ENCODE data around the gene DNAJA1. TPM values are rescaled to one million over a fixed set of nuclear protein-coding genes. Genes with fewer than 3 reads are reported as not detected.

DNAJA1 gene
- total RNA-seq, 4 donors from 2014 or later = 58.1 to 81.6 (median 72.3) TPM

DNA sequence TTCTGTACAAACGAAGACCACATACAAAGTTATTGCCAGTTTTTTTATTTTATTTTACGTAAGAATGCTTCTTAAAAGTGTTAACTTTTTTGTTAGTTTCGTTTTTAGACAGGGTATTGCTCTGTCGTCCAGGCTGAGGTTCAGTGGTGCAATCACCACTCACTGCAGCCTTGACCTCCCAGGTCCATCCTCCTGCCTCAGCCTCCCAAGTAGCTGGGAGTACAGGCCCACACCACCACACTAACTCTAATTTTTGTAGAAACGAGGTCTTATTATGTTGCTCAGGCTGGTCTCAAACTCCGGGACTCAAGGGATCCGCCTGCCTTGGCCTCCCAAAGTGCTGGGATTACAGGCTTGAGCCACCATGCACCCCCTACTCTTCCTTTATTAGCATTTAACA is 2.3 kb upstream of the DNAJA1 start:
- peak overlapping the region in 2 of 4 donors; percentile 25 to 41 for H3K27ac ChIP-seq
- peaks cover 0 to 32% (median 0%) of the 10 kb centered on the region in 3 donors for H3K36me3 ChIP-seq
- DNase-seq (ENCODE audit: low spot score in 2 of 2) = no peak
- no peaks in the 10 kb centered on the region for H3K9me3 ChIP-seq
- WGBS, 2 donors = 70 to 74% methylated on average over 7 of the region's 7 CpGs
- peaks cover 0 to 44% (median 31%) of the 10 kb centered on the region in 4 donors for H3K4me1 ChIP-seq
- H3K4me3 ChIP-seq = no peak overlapping the region
- H3K27me3 ChIP-seq = no peaks in the 10 kb centered on the region
- TF ChIP-seq EP300 (IDR thresholded peaks at IDR 0.05) = no peak
- TF ChIP-seq, protein P1, sequence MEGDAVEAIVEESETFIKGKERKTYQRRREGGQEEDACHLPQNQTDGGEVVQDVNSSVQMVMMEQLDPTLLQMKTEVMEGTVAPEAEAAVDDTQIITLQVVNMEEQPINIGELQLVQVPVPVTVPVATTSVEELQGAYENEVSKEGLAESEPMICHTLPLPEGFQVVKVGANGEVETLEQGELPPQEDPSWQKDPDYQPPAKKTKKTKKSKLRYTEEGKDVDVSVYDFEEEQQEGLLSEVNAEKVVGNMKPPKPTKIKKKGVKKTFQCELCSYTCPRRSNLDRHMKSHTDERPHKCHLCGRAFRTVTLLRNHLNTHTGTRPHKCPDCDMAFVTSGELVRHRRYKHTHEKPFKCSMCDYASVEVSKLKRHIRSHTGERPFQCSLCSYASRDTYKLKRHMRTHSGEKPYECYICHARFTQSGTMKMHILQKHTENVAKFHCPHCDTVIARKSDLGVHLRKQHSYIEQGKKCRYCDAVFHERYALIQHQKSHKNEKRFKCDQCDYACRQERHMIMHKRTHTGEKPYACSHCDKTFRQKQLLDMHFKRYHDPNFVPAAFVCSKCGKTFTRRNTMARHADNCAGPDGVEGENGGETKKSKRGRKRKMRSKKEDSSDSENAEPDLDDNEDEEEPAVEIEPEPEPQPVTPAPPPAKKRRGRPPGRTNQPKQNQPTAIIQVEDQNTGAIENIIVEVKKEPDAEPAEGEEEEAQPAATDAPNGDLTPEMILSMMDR (IDR thresholded peaks at IDR 0.05) = no peak
- TF ChIP-seq POLR2A (IDR thresholded peaks at IDR 0.05) = no peak

DNA sequence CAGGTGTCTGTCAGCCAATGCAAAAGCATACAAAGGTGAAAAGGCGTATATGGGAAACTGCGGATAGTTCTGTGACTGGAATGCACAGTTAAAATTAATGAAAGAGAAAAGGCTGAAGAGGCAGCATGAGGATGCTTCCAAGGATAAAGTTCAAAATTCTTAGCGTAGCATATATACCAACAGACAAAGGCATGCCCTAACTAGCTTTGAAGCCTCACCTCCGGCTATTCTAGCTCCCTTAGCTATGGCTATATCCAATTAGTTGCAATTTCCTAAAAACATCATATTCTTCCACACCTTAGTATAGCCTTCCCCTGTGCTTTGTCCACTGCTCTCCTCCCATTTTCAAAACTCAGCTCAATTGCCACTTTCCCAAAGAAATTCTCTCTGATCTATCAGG is 1.4 kb upstream of the DNAJA1 start:
- TF ChIP-seq EP300 (IDR thresholded peaks at IDR 0.05) (no peak), POLR2A (IDR thresholded peaks at IDR 0.05) (no peak)
- TF ChIP-seq, protein P1 (IDR thresholded peaks at IDR 0.05) = no peak
- 89 to 90% methylated on average over 4 of the region's 4 CpGs for WGBS, 2 donors
- DNase-seq (ENCODE audit: low spot score in 2 of 2) = no peak
- H3K9me3 ChIP-seq = no peaks in the 10 kb centered on the region
- H3K4me3 ChIP-seq = peak overlapping the region in 3 of 4 donors; percentile 68 to 98 (median 92)
- peaks cover 0 to 24% (median 0%) of the 10 kb centered on the region in 3 donors for H3K36me3 ChIP-seq
- peaks cover 2 to 53% (median 39%) of the 10 kb centered on the region in 4 donors for H3K4me1 ChIP-seq
- peak overlapping the region in 3 of 4 donors; percentile 97 to 100 (median 100) for H3K27ac ChIP-seq
- no peaks in the 10 kb centered on the region for H3K27me3 ChIP-seq

DNA sequence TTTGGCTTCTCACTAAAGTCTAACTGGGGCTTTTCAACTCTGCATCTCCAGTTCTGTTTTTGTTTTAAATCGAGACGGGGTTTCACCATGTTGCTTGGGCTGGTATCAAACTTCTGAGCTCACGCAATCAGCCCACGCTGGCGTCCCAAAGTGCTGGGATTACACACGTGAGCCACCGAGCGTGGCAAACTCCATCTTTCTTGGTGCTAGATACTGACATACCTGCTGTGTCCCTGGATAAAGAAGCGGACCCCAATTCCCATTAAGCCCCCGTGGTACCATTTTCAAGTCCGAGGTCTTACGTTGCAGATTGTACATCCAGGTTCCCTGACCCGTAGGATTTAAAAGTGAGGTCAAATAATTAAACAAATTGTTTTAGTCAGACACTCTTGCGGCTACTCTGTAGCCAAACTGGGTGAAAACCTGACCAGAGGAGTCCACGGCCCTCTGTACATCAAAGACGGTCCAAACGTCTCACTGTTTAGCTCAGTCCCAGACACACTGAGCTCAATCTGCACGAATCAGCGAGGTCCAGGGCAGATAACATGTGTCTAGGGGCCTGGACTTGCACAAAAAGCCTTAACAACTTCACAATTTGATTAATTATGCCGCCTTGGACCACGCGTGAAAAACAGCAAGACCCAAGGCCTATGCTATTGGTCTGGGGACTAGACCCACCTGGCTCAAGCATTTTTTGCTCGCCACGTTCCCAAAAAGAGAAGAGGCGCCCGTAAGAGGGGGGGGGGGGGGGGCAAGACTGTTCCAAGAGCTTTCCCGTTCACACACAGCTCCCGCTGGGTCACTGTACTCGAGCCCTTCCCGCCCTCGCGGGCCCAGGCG is 727 bp upstream of the DNAJA1 start:
- H3K4me1 ChIP-seq = peaks cover 2 to 60% (median 44%) of the 10 kb centered on the region in 4 donors
- H3K36me3 ChIP-seq = peaks cover 0 to 21% (median 0%) of the 10 kb centered on the region in 3 donors
- no peak for TF ChIP-seq POLR2A (IDR thresholded peaks at IDR 0.05)
- TF ChIP-seq EP300 (IDR thresholded peaks at IDR 0.05) = no peak
- H3K4me3 ChIP-seq = peak overlapping the region; percentile 68 to 100 (median 95)
- H3K27ac ChIP-seq = peak overlapping the region; percentile 97 to 100 (median 100)
- H3K9me3 ChIP-seq = no peaks in the 10 kb centered on the region
- H3K27me3 ChIP-seq = no peaks in the 10 kb centered on the region
- DNase-seq (ENCODE audit: low spot score in 2 of 2) = peak in 1 of 2 donors; percentile 24
- WGBS, 2 donors = 20 to 23% methylated on average over 24 to 33 of the region's 33 CpGs

DNA sequence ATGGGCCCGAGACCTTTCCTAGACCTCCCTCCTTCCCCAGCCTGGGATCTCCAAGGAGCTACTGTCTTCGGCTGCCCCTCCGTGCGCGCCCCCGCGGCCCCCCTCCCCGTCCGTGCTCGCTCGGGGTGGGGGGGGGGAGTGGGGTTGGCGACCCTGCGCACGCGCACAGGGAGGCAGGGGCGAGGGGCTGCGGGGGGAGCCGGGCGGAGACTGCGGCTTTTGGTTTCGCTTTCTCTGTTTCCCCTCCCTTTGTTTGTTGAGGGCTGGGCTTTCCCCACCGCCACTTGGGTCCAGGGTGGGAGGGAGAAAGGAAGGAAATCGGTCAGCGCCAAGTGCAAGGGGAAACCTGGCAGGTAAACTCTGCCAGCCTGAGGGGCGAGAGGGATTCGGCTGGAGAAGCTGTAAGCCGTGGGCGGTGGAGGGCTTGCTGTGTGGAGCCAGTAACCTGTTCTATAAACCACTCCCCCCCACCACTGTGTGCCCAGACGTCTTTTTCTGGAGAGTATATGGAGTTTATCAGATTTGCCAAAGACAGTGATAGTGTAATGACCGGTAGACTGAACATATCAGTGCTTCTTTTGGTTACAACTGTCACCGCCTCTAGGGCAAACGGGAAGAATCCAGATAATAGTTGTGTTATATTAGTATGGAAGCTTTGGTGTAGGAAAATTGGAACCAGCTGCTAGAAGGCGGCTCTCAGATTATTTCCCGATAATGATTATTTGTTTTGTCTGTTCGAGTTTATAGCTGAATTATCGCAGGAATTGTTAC is 684 bp downstream of the DNAJA1 start:
- Histone ChIP-seq H3K4me1 (peaks cover 2 to 68% (median 46%) of the 10 kb centered on the region in 4 donors), H3K9me3 (no peaks in the 10 kb centered on the region), H3K27ac (peak overlapping the region; percentile 97 to 100 (median 100)), H3K27me3 (no peaks in the 10 kb centered on the region), H3K4me3 (peak overlapping the region; percentile 68 to 100 (median 95)), H3K36me3 (peaks cover 0 to 20% (median 0%) of the 10 kb centered on the region in 3 donors)
- 1% methylated on average over 21 to 23 of the region's 36 CpGs for WGBS, 2 donors
- TF ChIP-seq, protein P1 (IDR thresholded peaks at IDR 0.05) = no peak
- TF ChIP-seq EP300 (IDR thresholded peaks at IDR 0.05) = no peak
- no peak for TF ChIP-seq POLR2A (IDR thresholded peaks at IDR 0.05)
- peak in 1 of 2 donors; percentile 25 for DNase-seq (ENCODE audit: low spot score in 2 of 2)

DNA sequence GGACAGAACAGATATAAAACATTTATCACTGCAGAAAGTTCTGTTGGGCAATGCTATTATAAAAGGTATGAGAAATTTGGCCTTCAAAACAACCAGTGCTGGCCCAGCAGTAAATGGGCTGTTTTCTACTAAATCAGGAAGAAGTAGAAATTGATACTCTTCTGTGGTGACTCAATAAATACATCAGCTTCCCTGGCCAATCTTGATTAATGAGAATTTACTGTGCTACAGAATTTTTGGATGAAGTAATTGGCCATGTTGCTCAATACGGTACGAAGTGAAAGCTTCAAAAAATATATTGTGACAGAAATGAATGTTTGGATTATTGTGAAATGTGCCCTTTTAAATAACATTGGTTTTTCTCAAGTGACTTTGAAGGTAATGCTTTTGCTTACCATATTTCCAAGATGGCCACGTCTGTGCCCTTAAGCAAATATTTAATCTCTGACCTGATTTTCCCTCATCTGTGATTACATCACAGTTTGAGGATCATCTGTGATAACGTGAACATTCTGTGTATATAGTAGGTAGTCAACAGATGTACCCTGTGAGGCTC is 4.2 kb downstream of the DNAJA1 start:
- no peak overlapping the region for H3K4me3 ChIP-seq
- 29 to 33% methylated on average over 4 of the region's 4 CpGs for WGBS, 2 donors
- peak in 1 of 2 donors; percentile 37 for TF ChIP-seq EP300 (IDR thresholded peaks at IDR 0.05)
- TF ChIP-seq, protein P1 (IDR thresholded peaks at IDR 0.05) = no peak
- H3K4me1 ChIP-seq = peaks cover 2 to 53% (median 32%) of the 10 kb centered on the region in 4 donors
- H3K36me3 ChIP-seq = peaks cover 0 to 52% (median 0%) of the 10 kb centered on the region in 3 donors
- no peak for DNase-seq (ENCODE audit: low spot score in 2 of 2)
- no peaks in the 10 kb centered on the region for H3K9me3 ChIP-seq
- H3K27ac ChIP-seq = peak overlapping the region in 2 of 4 donors; percentile 40 to 47
- H3K27me3 ChIP-seq = no peaks in the 10 kb centered on the region
